Measurements from ENCODE around the gene PLXNC1.

Gene PLXNC1

DNA sequence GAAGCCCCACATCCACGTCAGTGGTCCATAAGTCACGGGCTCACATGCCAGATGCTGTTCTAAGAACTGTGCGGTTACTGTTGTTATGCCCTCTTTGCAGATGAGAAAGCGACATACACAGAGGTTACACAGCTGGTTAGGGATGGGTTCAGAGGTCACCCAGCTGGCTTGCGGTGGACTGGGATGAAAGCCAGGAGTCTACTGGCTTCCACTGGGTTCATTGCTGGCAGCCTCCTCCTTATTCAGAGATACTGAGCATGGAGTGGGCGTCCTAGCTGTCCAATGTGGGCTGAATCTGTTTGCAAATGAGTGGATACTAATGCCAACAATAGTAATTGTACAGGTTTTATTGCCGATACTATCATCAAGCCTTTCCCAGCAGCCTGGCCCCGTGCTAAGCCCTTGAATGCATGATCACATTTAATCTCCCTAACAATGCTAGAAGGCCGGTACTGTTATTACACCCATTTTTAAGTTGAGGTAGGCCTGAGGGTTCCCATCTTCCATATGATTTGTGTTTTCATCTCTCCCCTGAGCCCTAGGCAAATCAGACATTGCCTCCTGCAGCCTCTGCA is 129.1 kb downstream of the PLXNC1 start:
- H3K36me3 ChIP-seq (ENCODE audit: control insufficient read depth in 2 of 2, insufficient read depth in 1 of 2, low read length in 2 of 2) = no peaks in the 10 kb centered on the region
- H3K4me3 ChIP-seq (ENCODE audit: low read depth, low read length) = no peak overlapping the region
- POLR2A ChIA-PET = no interaction called here
- H3K27ac ChIP-seq (ENCODE audit: extremely low read depth, low read depth, low read length) = no peak overlapping the region
- no peaks in the 10 kb centered on the region for H3K4me1 ChIP-seq (ENCODE audit: control insufficient read depth, insufficient read depth, low read length)
- no peaks in the 10 kb centered on the region for H3K9me3 ChIP-seq (ENCODE audit: control insufficient read depth, insufficient read depth, low read depth, low read length)
- CTCF ChIA-PET = no interaction called here
- TF ChIP-seq ZFHX2 (tag by site-specific recombination; conservative IDR thresholded peaks at IDR 0.05) (peak; percentile 46), ZNF302 (tag by site-specific recombination; IDR thresholded peaks at IDR 0.05; ENCODE audit: low read depth) (no peak), ZNF530 (tag by site-specific recombination; IDR thresholded peaks at IDR 0.05; ENCODE audit: low read depth) (no peak), ZBTB8A (tag by site-specific recombination; IDR thresholded peaks at IDR 0.05) (no peak), EGR2 (tag by site-specific recombination; IDR thresholded peaks at IDR 0.05; ENCODE audit: low read depth) (peak; percentile 68)

DNA sequence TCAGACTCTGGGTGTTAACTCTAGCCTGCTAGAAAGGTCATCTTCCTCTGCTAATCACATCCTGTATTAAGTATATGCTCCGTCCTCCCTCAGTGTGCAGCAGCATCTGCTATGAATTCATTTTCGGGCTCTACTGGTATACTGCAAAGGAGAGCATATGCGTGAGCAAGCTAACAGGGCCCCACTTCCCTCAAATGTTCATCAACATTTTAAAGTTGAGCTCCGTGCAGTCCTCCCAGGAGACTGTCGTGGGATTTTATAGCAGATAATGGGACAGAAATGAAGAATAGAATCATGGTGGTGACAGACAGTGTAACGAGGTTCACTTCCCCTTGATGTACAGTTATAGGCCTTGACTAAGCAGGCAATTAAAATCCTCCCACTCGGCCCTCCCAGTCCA is 131.7 kb downstream of the PLXNC1 start:
- H3K9me3 ChIP-seq (ENCODE audit: control insufficient read depth, insufficient read depth, low read depth, low read length) = no peaks in the 10 kb centered on the region

GRCh38 chr12:94282675-94283074 is 134.3 kb downstream of the PLXNC1 start:
- ChIA-PET POLR2A (no interaction called here), CTCF (no interaction called here)
- Histone ChIP-seq H3K27ac (ENCODE audit: extremely low read depth, low read depth, low read length) (no peak overlapping the region), H3K4me1 (ENCODE audit: control insufficient read depth, insufficient read depth, low read length) (no peaks in the 10 kb centered on the region), H3K4me3 (ENCODE audit: low read depth, low read length) (no peak overlapping the region), H3K9me3 (ENCODE audit: control insufficient read depth, insufficient read depth, low read depth, low read length) (no peaks in the 10 kb centered on the region), H3K36me3 (ENCODE audit: control insufficient read depth in 2 of 2, insufficient read depth in 1 of 2, low read length in 2 of 2) (no peaks in the 10 kb centered on the region)
- no peak for TF ChIP-seq ZNF280C (tag by site-specific recombination; IDR thresholded peaks at IDR 0.05)
- TF ChIP-seq ZNF266 (tag by site-specific recombination; IDR thresholded peaks at IDR 0.05; ENCODE audit: low read depth) = no peak
- TF ChIP-seq, protein P1, sequence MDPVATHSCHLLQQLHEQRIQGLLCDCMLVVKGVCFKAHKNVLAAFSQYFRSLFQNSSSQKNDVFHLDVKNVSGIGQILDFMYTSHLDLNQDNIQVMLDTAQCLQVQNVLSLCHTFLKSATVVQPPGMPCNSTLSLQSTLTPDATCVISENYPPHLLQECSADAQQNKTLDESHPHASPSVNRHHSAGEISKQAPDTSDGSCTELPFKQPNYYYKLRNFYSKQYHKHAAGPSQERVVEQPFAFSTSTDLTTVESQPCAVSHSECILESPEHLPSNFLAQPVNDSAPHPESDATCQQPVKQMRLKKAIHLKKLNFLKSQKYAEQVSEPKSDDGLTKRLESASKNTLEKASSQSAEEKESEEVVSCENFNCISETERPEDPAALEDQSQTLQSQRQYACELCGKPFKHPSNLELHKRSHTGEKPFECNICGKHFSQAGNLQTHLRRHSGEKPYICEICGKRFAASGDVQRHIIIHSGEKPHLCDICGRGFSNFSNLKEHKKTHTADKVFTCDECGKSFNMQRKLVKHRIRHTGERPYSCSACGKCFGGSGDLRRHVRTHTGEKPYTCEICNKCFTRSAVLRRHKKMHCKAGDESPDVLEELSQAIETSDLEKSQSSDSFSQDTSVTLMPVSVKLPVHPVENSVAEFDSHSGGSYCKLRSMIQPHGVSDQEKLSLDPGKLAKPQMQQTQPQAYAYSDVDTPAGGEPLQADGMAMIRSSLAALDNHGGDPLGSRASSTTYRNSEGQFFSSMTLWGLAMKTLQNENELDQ (tag by site-specific recombination; IDR thresholded peaks at IDR 0.05; ENCODE audit: low read depth) = no peak
- no peak for TF ChIP-seq FEZF1 (tag by site-specific recombination; IDR thresholded peaks at IDR 0.05)
- no peak for TF ChIP-seq ZNF426 (tag by site-specific recombination; IDR thresholded peaks at IDR 0.05)

More for the DNA sequence above, 131.7 kb downstream of the PLXNC1 start:
- TF ChIP-seq ZNF280C (tag by site-specific recombination; IDR thresholded peaks at IDR 0.05) (no peak), PRDM1 (tag by site-specific recombination; IDR thresholded peaks at IDR 0.05) (no peak), ZNF792 (tag by site-specific recombination; IDR thresholded peaks at IDR 0.05) (no peak), WT1 (tag by site-specific recombination; IDR thresholded peaks at IDR 0.05) (no peak), ZNF514 (tag by site-specific recombination; IDR thresholded peaks at IDR 0.05) (no peak), ZNF350 (tag by site-specific recombination; IDR thresholded peaks at IDR 0.05) (no peak), REPIN1 (tag by site-specific recombination; IDR thresholded peaks at IDR 0.05; ENCODE audit: low read depth) (no peak), SCRT2 (tag by site-specific recombination; IDR thresholded peaks at IDR 0.05) (no peak), ZNF266 (tag by site-specific recombination; IDR thresholded peaks at IDR 0.05; ENCODE audit: low read depth) (no peak), ZFP41 (tag by site-specific recombination; IDR thresholded peaks at IDR 0.05; ENCODE audit: borderline replicate concordance) (no peak), ZNF610 (tag by site-specific recombination; IDR thresholded peaks at IDR 0.05; ENCODE audit: borderline replicate concordance) (no peak)
- TF ChIP-seq, protein P2, sequence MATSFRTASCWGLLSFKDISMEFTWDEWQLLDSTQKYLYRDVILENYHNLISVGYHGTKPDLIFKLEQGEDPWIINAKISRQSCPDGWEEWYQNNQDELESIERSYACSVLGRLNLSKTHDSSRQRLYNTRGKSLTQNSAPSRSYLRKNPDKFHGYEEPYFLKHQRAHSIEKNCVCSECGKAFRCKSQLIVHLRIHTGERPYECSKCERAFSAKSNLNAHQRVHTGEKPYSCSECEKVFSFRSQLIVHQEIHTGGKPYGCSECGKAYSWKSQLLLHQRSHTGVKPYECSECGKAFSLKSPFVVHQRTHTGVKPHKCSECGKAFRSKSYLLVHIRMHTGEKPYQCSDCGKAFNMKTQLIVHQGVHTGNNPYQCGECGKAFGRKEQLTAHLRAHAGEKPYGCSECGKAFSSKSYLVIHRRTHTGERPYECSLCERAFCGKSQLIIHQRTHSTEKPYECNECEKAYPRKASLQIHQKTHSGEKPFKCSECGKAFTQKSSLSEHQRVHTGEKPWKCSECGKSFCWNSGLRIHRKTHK (tag by site-specific recombination; IDR thresholded peaks at IDR 0.05) = no peak
- TF ChIP-seq, protein P3, sequence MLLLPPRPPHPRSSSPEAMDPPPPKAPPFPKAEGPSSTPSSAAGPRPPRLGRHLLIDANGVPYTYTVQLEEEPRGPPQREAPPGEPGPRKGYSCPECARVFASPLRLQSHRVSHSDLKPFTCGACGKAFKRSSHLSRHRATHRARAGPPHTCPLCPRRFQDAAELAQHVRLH (tag by site-specific recombination; IDR thresholded peaks at IDR 0.05) = no peak
- Histone ChIP-seq H3K4me3 (ENCODE audit: low read depth, low read length) (no peak overlapping the region), H3K27ac (ENCODE audit: extremely low read depth, low read depth, low read length) (no peak overlapping the region), H3K36me3 (ENCODE audit: control insufficient read depth in 2 of 2, insufficient read depth in 1 of 2, low read length in 2 of 2) (no peaks in the 10 kb centered on the region), H3K4me1 (ENCODE audit: control insufficient read depth, insufficient read depth, low read length) (no peaks in the 10 kb centered on the region)
- ChIA-PET CTCF (no interaction called here), POLR2A (no interaction called here)

All from HEK293 (cell line).